DOHH2 (cell line): ENCODE measurements around the gene B3GNT9.

Experiments
- EZH2phosphoT487 ChIP-seq: fragments of 200-600 bp; sonication (generic); IDR thresholded peaks from 2 replicates; pipeline ENCODE4 v1.6.1; 2017; ENCODE audit warnings: borderline replicate concordance, mild to moderate bottlenecking, antibody characterized with exemption, low read length, moderate library complexity, mixed read lengths
- TF ChIP-seq, protein P1 (sequence below): fragments of 200-600 bp; sonication (generic); IDR thresholded peaks from one replicate; pipeline ENCODE4 v1.5.1; 2014; ENCODE audit warnings: antibody characterized with exemption, mild to moderate bottlenecking, low read depth, low read length; ENCODE audit not compliant: poor library complexity, severe bottlenecking

DNA sequence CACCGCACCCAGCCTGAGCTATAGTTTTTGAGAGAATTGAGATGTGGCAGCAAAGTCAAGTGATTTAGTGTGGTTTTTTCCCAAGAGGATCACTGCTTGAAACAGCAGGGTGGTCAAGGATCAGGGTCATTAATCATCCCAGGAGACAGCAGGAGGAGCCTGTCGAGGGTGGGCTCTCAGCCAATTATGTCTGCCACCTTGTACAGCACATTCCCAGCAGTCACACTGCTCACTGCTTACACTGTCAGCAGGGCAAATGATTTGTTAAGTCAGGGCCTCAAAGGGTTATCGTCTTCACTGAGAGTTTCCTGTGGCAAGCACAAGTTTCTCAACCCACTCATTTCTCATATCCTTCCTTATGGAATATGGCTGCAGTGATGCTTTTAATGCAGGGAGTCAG, 13.2 kb downstream of the B3GNT9 start:
- TF ChIP-seq EZH2phosphoT487: no peak
- TF ChIP-seq, protein P1, sequence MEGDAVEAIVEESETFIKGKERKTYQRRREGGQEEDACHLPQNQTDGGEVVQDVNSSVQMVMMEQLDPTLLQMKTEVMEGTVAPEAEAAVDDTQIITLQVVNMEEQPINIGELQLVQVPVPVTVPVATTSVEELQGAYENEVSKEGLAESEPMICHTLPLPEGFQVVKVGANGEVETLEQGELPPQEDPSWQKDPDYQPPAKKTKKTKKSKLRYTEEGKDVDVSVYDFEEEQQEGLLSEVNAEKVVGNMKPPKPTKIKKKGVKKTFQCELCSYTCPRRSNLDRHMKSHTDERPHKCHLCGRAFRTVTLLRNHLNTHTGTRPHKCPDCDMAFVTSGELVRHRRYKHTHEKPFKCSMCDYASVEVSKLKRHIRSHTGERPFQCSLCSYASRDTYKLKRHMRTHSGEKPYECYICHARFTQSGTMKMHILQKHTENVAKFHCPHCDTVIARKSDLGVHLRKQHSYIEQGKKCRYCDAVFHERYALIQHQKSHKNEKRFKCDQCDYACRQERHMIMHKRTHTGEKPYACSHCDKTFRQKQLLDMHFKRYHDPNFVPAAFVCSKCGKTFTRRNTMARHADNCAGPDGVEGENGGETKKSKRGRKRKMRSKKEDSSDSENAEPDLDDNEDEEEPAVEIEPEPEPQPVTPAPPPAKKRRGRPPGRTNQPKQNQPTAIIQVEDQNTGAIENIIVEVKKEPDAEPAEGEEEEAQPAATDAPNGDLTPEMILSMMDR: no peak
